Liver (tissue), 9 donors: Measurements from ENCODE around the gene IGFALS. TPM values are rescaled to one million over a fixed set of nuclear protein-coding genes. Genes with fewer than 3 reads are reported as not detected.

Experiments used
- DNase-seq: peaks from one replicate; pipeline ENCODE4 v3.0.0-alpha.2; 2017; ENCODE audit warnings: low spot score
- H3K27ac ChIP-seq, 2 donors: one replicate each; pipeline ENCODE4 v1.7.0; 2013; ENCODE audit warnings: inconsistent platforms in 2 of 2, low read length in 2 of 2, control low read depth in 1 of 2, low read depth in 1 of 2, mild to moderate bottlenecking in 1 of 2
- H3K27me3 ChIP-seq, 4 donors: one replicate each; pipeline versions ENCODE4 v1.6.1 to v1.7.0; 2013; ENCODE audit warnings: low read length in 3 of 4, inconsistent platforms in 1 of 4, mild to moderate bottlenecking in 1 of 4, moderate library complexity in 1 of 4; ENCODE audit not compliant: control insufficient read depth in 4 of 4, insufficient read depth in 4 of 4
- H3K36me3 ChIP-seq, 4 donors: one replicate each; pipeline versions ENCODE4 v1.6.1 to v1.7.0; 2013; ENCODE audit warnings: low read length in 3 of 4, mild to moderate bottlenecking in 3 of 4, low read depth in 1 of 4, moderate library complexity in 1 of 4; ENCODE audit not compliant: control insufficient read depth in 4 of 4, insufficient read depth in 3 of 4
- H3K4me1 ChIP-seq, 4 donors: one replicate each; pipeline versions ENCODE4 v1.6.1 to v1.7.0; 2013; ENCODE audit warnings: low read length in 3 of 4, mild to moderate bottlenecking in 3 of 4, moderate library complexity in 1 of 4; ENCODE audit not compliant: control insufficient read depth in 4 of 4, insufficient read depth in 4 of 4
- H3K4me3 ChIP-seq, 3 donors: one replicate each; pipeline versions ENCODE4 v1.6.1 to v1.7.0; 2013; ENCODE audit warnings: low read length in 3 of 3, control low read depth in 1 of 3, low read depth in 1 of 3, mild to moderate bottlenecking in 1 of 3
- H3K9ac ChIP-seq, 2 donors: one replicate each; pipeline ENCODE4 v1.7.0; 2013; ENCODE audit warnings: low read length in 2 of 2, mild to moderate bottlenecking in 2 of 2, moderate library complexity in 2 of 2, control low read depth in 1 of 2, low read depth in 1 of 2
- H3K9me3 ChIP-seq, 4 donors: one replicate each; pipeline versions ENCODE4 v1.6.1 to v1.7.0; 2013; ENCODE audit warnings: low read length in 3 of 4; ENCODE audit not compliant: control insufficient read depth in 4 of 4
- ATF3 ChIP-seq: IDR thresholded peaks from 2 replicates; pipeline ENCODE4 v1.6.1; 2016; ENCODE audit warnings: antibody characterized with exemption
- CTCF ChIP-seq: fragments of 150-350 bp; IDR thresholded peaks from 2 replicates; pipeline ENCODE4 v1.5.1; 2017; ENCODE audit warnings: improper control_type of control experiment, low read depth, low read length; ENCODE audit not compliant: missing input control
- EGR1 ChIP-seq, 2 donors: IDR thresholded peaks; 2 replicates each; pipeline ENCODE4 v1.6.1; 2016 to 2018; ENCODE audit warnings: antibody characterized with exemption in 2 of 2, low read depth in 2 of 2
- FOXA1 ChIP-seq: IDR thresholded peaks from 2 replicates; pipeline ENCODE4 v1.6.1; 2016; ENCODE audit warnings: antibody characterized with exemption
- FOXA2 ChIP-seq: IDR thresholded peaks from 2 replicates; pipeline ENCODE4 v1.6.1; 2016; ENCODE audit warnings: antibody characterized with exemption
- GABPA ChIP-seq, 2 donors: IDR thresholded peaks in 1 of 2; conservative IDR thresholded peaks in 1 of 2; 2 replicates each; pipeline ENCODE4 v1.6.1; 2016; ENCODE audit warnings: antibody characterized with exemption in 2 of 2, mild to moderate bottlenecking in 1 of 2, moderate library complexity in 1 of 2
- HNF4A ChIP-seq, 2 donors: conservative IDR thresholded peaks; 2 replicates each; pipeline ENCODE4 v1.6.1; 2016; ENCODE audit warnings: antibody characterized with exemption in 2 of 2, mild to moderate bottlenecking in 2 of 2
- HNF4G ChIP-seq: IDR thresholded peaks from 2 replicates; pipeline ENCODE4 v1.6.1; 2016; ENCODE audit warnings: antibody characterized with exemption
- JUND ChIP-seq, 2 donors: IDR thresholded peaks; 2 replicates each; pipeline ENCODE4 v1.6.1; 2016; ENCODE audit warnings: antibody characterized with exemption in 2 of 2
- NR2F2 ChIP-seq: IDR thresholded peaks from 2 replicates; pipeline ENCODE4 v1.6.1; 2016; ENCODE audit warnings: antibody characterized with exemption
- RAD21 ChIP-seq, 2 donors: IDR thresholded peaks; 2 replicates each; pipeline ENCODE4 v1.6.1; 2016; ENCODE audit warnings: antibody characterized with exemption in 2 of 2, mild to moderate bottlenecking in 2 of 2
- RXRA ChIP-seq, 2 donors: IDR thresholded peaks; 2 replicates each; pipeline ENCODE4 v1.6.1; 2017 to 2018; ENCODE audit warnings: antibody characterized with exemption in 2 of 2, mild to moderate bottlenecking in 1 of 2
- SP1 ChIP-seq: IDR thresholded peaks from 2 replicates; pipeline ENCODE4 v1.6.1; 2018; ENCODE audit warnings: antibody characterized with exemption, mild to moderate bottlenecking
- TAF1 ChIP-seq: conservative IDR thresholded peaks from 2 replicates; pipeline ENCODE4 v1.6.1; 2016; ENCODE audit warnings: antibody characterized with exemption, mild to moderate bottlenecking
- YY1 ChIP-seq: IDR thresholded peaks from 2 replicates; pipeline ENCODE4 v1.6.1; 2016; ENCODE audit warnings: antibody characterized with exemption, mild to moderate bottlenecking
- ZBTB33 ChIP-seq: IDR thresholded peaks from 2 replicates; pipeline ENCODE4 v1.6.1; 2016; ENCODE audit warnings: antibody characterized with exemption
- WGBS: extraction: QIAGEN DNeasy Blood & Tissue Kit; methylation state at CpG from one replicate; pipeline ENCODE4 v1.1.7; 2013; 5-methylcytosine and 5-hydroxymethylcytosine counted together
- polyA plus RNA-seq, 2 donors: library from polyadenylated mRNA; stranded (reverse) in 1 of 2; unstranded in 1 of 2; fragments of 200-250 nt in 1 of 2; fragments of >200 nt in 1 of 2; fragmentation: Nextera tagmentation in 1 of 2; extraction: Ambion mirVana in 1 of 2; gene quantifications; one replicate each; pipeline versions ENCODE4 v1.2.1 to v1.2.3, GENCODE V29; 2013 to 2015
- total RNA-seq, 2 donors: library from RNA; depleted of rRNA; stranded (reverse); fragments of >200 nt; gene quantifications; one replicate each; pipeline ENCODE4 v1.2.3, GENCODE V29; 2014
- donor health status: healthy.
- donor health status: healthy.
- donor health status: healthy.
- donor health status: healthy.
- donor health status: healthy.

The IGFALS gene
- total and polyA plus RNA-seq, 4 donors: 19.8 to 161 (median 68.4) TPM

- TF ChIP-seq ATF3 (no peak), RXRA (IDR thresholded peaks at IDR 0.05) (no peak)
These were observed 6.0 kb downstream of the IGFALS start (continued) for GRCh38 chr16:1787322-1788094.

GRCh38 chr16:1787056-1787321, 6.5 kb downstream of the IGFALS start:
- Histone ChIP-seq H3K27me3 (no peaks in the 10 kb centered on the region), H3K9me3 (no peaks in the 10 kb centered on the region), H3K4me3 (no peak overlapping the region), H3K36me3 (peaks cover 0 to 34% (median 5%) of the 10 kb centered on the region in 4 donors), H3K9ac (no peak overlapping the region), H3K4me1 (peaks cover 7 to 62% (median 41%) of the 10 kb centered on the region in 4 donors), H3K27ac (no peak overlapping the region)
- WGBS: 94% methylated on average over 6 of the region's 6 CpGs
- DNase-seq: no peak
- TF ChIP-seq YY1: no peak
- TF ChIP-seq ATF3: no peak
- no peak for TF ChIP-seq FOXA2
- TF ChIP-seq ZBTB33: no peak
- TF ChIP-seq HNF4G: no peak
- no peak for TF ChIP-seq SP1
- no peak for TF ChIP-seq GABPA (IDR thresholded peaks at IDR 0.05 in 1 of 2, conservative IDR thresholded peaks at IDR 0.05 in 1 of 2)
- no peak for TF ChIP-seq RAD21 (IDR thresholded peaks at IDR 0.05)
- no peak for TF ChIP-seq JUND (IDR thresholded peaks at IDR 0.05)
- TF ChIP-seq CTCF: no peak
- TF ChIP-seq FOXA1: no peak

GRCh38 chr16:1786242-1787055, 7.1 kb downstream of the IGFALS start:
- no peak overlapping the region for H3K9ac ChIP-seq
- DNase-seq: no peak
- H3K27me3 ChIP-seq: no peaks in the 10 kb centered on the region
- H3K4me1 ChIP-seq: peaks cover 8 to 61% (median 39%) of the 10 kb centered on the region in 4 donors
- H3K36me3 ChIP-seq: peaks cover 0 to 34% (median 5%) of the 10 kb centered on the region in 4 donors
- no peak overlapping the region for H3K4me3 ChIP-seq
- H3K27ac ChIP-seq: no peak overlapping the region
- H3K9me3 ChIP-seq: no peaks in the 10 kb centered on the region
- 91% methylated on average over 51 of the region's 51 CpGs for WGBS
- TF ChIP-seq YY1: no peak
- TF ChIP-seq NR2F2: no peak
- no peak for TF ChIP-seq HNF4A (conservative IDR thresholded peaks at IDR 0.05)
- TF ChIP-seq GABPA (IDR thresholded peaks at IDR 0.05 in 1 of 2, conservative IDR thresholded peaks at IDR 0.05 in 1 of 2): no peak
- TF ChIP-seq RAD21 (IDR thresholded peaks at IDR 0.05): no peak
- TF ChIP-seq ZBTB33: no peak
- no peak for TF ChIP-seq EGR1 (IDR thresholded peaks at IDR 0.05; ENCODE audit: low read depth in 2 of 2)
- no peak for TF ChIP-seq TAF1
- TF ChIP-seq CTCF: no peak
- no peak for TF ChIP-seq ATF3
